ENCODE results near the gene TBX20. TPM values are rescaled to one million over a fixed set of nuclear protein-coding genes. Genes with fewer than 3 reads are reported as not detected.
A peak's percentile ranks its signal among the peaks of the same experiment; 100 is the strongest.

Gene TBX20
- not detected in 2 replicates for total RNA-seq (2021)
- long read RNA-seq, partial matches to known transcripts = 0 of 1 reads
- long read RNA-seq, other reads (novel, unspliced or antisense) = 1 of 1 reads

- Histone ChIP-seq H3K23ac (ENCODE audit: insufficient read length, low read depth, low read length) (no peak within 1 kb of the TSS), H3K27ac (ENCODE audit: insufficient read length, low read depth, low read length) (no peak within 1 kb of the TSS), H3K9ac (ENCODE audit: extremely low read depth, insufficient read length, low read length) (no peak within 1 kb of the TSS), H4K20me1 (ENCODE audit: control insufficient read depth, insufficient read depth, insufficient read length) (no peaks in the 10 kb centered on the region), H2BK5ac (ENCODE audit: insufficient read length, low read length) (no peak within 1 kb of the TSS), H3K4ac (ENCODE audit: low read depth, low read length) (no peak within 1 kb of the TSS), H3K56ac (ENCODE audit: insufficient read length, low read depth, low read length) (no peak within 1 kb of the TSS), H3K9me3 (ENCODE audit: control insufficient read depth, low read depth, low read length) (no peaks in the 10 kb centered on the region), H3K27me3 (ENCODE audit: insufficient read depth, low read length) (peaks cover 92% of the 10 kb centered on the region), H3K79me1 (ENCODE audit: insufficient read depth, low read depth, low read length, poor library complexity, severe bottlenecking) (no peaks in the 10 kb centered on the region), H2AFZ (ENCODE audit: low read length) (no peak within 1 kb of the TSS), H4K8ac (replicated peaks; ENCODE audit: insufficient read length, low read depth, low read length) (no peak within 1 kb of the TSS), H2BK120ac (ENCODE audit: low read depth, low read length, poor library complexity, severe bottlenecking) (no peak within 1 kb of the TSS), H3K79me2 (ENCODE audit: insufficient read depth, low read length) (no peaks in the 10 kb centered on the region), H2BK15ac (ENCODE audit: low read depth, low read length) (no peak within 1 kb of the TSS), H2AK5ac (ENCODE audit: insufficient read length, low read length) (no peak within 1 kb of the TSS), H3T11ph (ENCODE audit: low read length) (no peak within 1 kb of the TSS), H3K23me2 (ENCODE audit: insufficient read length, low read depth, low read length, poor library complexity, severe bottlenecking) (peaks cover 27% of the 10 kb centered on the region), H3K4me2 (ENCODE audit: insufficient read depth, insufficient read length, low read length) (peak within 1 kb of the TSS; percentile 80), H3K14ac (ENCODE audit: insufficient read depth, low read length) (no peak within 1 kb of the TSS; the same call in 1 of the 2 replicates), H2BK20ac (ENCODE audit: low read depth, low read length, poor library complexity, severe bottlenecking) (no peak within 1 kb of the TSS), H4K91ac (ENCODE audit: insufficient read length, low read depth, low read length) (no peak within 1 kb of the TSS), H2BK12ac (ENCODE audit: insufficient read length, low read depth, low read length) (no peak within 1 kb of the TSS), H3K4me1 (ENCODE audit: insufficient read depth, low read length) (peaks cover 3% of the 10 kb centered on the region; the same call in 1 of the 2 replicates), H4K5ac (ENCODE audit: insufficient read length, low read depth, low read length) (no peak within 1 kb of the TSS), H3K18ac (ENCODE audit: insufficient read length, low read depth, low read length) (no peak within 1 kb of the TSS)
- Mint-ChIP-seq H3K36me3 (ENCODE audit: insufficient read depth in 1 of 3, low read depth in 3 of 3) (no peaks in the 10 kb centered on the region), H3K27ac (no peak within 1 kb of the TSS), H3K4me3 (peak within 1 kb of the TSS; percentile 66 to 85), H3K27me3 (ENCODE audit: low read depth) (peaks cover 99% of the 10 kb centered on the region), H3K4me1 (peaks cover 35 to 54% of the 10 kb centered on the region in 2 experiments), H3K9me3 (peaks cover 0 to 7% of the 10 kb centered on the region in 2 experiments; a peak in 2 of 5 replicates)
- WGBS (ENCODE audit: extremely low coverage, insufficient read length, low lambda C conversion rate) = no CpG with 5 or more reads among the region's 76 CpGs
- DNase-seq = peak; percentile 79
- no peak for TF ChIP-seq CTCF (conservative IDR thresholded peaks at IDR 0.05)
Observed at GRCh38 chr7:35253710-35254495, at the start of gene TBX20. Gene TBX20 (minus strand): TSS chr7:35254100. CDS start chr7:35253620, 480 bp downstream.
